GM19043 (cell line): ENCODE data around the gene FGF21.

Source experiments
- ATAC-seq: cut with Tn5 transposase; IDR thresholded peaks from one replicate; pipeline ENCODE4 v1.9.1; 2021; ENCODE audit warnings: low read depth; ENCODE audit not compliant: unreplicated experiment

The FGF21 gene

GRCh38 chr19:48726556-48726955 is 28.8 kb upstream of the FGF21 start:
- no peak for ATAC-seq

DNA sequence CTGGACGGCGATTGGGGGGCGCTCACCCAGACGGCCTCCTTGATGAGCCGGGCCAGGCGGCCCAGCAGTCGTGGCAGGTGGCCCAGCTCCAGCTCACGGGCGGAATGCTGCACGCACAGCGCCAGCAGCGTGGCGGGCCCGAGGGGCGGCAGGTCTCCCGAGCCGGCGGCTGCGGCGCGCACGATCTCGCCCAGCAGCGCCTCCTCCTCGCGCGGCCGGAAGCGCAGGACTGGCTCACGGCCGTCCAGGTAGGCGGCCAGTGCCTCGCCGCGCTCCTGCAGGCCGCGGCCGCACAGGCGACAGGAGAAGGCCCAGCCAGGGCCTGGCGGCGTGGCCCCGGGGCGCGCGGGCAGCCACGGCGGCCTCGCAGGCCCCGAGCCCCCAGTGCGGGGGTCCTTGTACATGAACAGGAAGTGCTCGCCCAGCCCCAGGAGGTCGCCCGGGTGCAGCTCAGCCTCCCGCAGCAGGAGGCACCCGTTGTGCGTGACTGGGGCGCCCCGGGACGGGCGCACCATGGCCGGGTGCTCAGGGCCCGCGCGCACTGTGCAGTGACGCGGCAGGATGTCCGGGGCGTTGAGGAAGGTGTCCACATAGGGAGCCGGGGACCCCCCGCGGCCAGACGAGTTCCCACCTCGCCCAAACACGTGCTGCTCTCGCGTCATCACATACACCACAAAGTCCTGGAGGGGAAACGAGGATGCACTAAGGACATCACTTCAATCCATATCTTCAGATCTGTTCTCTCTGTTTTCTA is 26.2 kb upstream of the FGF21 start:
- ATAC-seq, result no peak

DNA sequence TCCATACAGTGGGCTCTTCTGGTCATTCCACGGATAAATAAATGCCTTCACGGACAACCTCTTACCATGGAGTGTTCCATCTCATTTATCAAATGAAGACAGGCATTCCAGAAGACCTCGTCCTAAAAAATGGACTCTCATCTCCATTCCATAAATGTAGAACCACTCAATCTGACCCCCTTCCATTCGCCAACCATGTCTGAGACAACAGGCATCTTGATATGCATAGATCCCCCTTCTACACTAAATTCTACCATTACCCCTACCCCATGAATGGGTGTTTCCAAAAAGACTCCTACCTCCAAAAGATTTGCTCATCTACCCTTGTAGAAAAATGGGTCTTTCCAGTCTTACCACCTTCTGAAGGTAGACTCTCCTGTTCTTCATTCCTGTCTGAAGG is 23.9 kb upstream of the FGF21 start:
- ATAC-seq, result no peak

DNA sequence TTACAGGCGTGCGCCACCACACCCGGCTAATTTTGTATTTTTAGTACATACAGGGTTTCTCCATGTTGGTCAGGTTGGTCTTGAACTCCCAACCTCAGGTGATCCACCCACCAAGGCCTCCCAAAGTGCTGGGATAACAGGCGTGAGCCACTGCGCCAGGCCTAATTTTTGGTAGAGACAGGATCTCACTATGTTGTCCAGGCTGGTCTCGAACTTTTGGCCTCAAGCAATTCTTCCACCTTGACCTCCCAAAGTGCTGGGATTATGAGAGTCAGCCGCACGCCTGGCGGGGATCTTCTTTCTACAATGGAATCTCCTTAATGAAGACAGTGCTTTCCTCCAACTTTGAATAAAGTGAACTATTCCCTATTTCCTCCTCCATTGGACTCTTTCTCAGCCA is 20.7 kb upstream of the FGF21 start:
- ATAC-seq, result no peak

DNA sequence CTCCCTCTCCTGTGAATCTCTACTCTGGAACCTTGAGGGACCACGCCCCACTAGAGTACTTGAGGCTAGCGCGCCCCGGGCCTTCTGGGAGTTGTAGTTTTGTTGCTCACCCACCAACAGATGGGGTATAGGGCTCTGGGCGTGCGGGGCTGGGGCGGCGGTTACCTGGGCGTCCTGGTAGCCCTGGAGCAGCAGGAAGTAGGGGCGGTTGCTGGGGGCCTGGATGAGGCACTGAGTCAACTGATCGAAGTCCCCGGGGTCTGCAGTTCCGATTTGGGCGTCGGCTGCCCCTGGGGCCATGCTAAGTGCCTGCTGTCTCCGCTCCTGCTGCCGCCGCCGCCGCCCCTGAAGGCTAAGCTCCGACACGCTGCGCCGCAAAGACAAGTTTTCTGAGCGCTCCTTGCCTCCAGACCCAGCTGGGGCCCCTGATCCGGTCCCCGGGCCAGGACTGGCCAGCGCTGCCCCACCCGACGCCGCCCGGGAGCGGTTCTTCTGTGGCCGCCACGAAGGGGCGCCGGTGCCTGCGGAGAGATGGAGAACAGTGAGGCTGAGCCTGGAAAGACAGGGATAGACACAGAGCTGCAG is 20.2 kb upstream of the FGF21 start:
- no peak for ATAC-seq

- no peak for ATAC-seq
Observed at GRCh38 chr19:48737360-48737998, 17.8 kb upstream of the FGF21 start.

GRCh38 chr19:48738557-48739403 is 16.5 kb upstream of the FGF21 start:
- ATAC-seq, result no peak

DNA sequence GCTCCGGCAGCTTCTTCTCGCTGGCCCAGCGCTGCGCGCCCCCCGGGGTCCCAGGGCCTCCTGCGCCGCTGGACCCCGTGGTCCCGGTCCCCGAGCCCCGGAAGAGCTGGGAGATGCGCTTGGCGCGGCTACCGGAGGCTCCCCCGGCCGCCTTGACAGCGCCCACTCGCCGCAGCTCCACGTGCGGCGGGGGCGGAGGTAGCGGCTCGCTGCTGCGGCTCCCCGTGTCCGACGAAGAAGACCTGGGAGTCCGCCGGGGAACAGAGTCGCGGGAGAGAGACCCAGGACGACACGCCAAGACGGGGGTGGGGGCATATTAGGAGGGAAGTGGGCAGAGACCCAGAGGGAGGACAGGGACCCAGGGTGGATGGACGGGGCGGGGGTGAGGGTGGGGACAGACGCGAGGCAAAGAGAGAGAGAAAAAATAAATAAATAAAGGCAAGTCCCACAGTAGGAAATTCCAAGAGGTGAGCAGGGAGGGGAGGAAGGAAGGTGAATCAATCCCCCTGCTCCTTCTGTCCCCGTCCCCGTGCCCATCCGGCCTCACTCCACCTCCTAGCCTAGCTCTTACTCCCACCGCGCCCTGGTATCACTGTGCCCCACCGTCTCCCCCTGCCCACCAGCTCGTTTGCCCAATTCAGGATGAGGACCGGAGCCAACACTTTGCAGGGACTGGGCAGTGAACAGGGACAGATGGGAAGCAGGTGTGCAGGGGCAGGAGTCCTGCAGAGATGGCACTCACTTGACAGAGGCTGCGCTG is 15.7 kb upstream of the FGF21 start:
- no peak for ATAC-seq

GRCh38 chr19:48740164-48740972 is 15.0 kb upstream of the FGF21 start, which contains the start of gene RASIP1:
Gene RASIP1 (minus strand): TSS chr19:48740610. CDS start chr19:48740282, 328 bp downstream.
- no peak for ATAC-seq

GRCh38 chr19:48741129-48741999 is 14.0 kb upstream of the FGF21 start:
- ATAC-seq, result no peak

GRCh38 chr19:48742096-48742495 is 13.2 kb upstream of the FGF21 start:
- ATAC-seq, result no peak

DNA sequence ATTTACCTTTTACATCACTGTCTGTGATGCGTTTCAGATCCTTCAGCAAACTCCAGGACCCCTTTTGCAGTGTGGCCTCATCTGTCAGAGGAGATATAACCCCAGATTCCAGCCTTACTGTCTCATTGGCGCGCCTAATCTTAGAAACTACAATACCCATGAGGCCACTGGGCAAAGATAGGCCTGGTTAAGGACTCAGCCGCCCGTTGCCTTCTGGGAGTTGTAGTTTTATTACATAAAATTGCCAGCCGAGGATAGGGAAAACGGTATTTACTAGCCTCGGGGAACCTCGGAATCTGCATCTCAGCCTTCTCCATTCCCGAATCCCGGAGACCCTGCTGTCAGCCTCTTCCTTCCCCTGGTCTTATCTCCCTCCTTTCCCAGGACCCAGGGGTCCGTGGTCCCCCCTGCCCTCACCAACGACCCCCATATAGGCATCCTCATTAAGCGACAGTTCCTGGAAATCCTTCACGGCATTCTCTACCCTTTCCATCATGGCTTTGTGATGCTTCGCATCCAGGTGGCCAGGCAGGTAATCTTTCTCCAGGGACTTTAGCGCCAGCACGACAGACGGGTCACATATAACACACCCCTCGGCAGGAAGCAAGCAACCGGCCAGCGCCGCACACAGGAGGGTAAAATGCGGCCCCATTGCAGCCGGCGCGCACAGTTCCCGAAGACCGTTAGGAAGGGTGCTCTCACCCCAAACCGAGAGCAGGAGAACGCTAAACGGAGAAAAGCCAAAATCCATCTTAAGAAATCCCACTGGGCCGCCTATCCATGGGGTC is 9.9 kb upstream of the FGF21 start:
- ATAC-seq, result no peak

GRCh38 chr19:48746110-48746509 is 9.2 kb upstream of the FGF21 start:
- ATAC-seq, result no peak

- ATAC-seq, result no peak
Observed at GRCh38 chr19:48746738-48747575, 8.4 kb upstream of the FGF21 start, which contains the start of gene IZUMO1. Gene IZUMO1 (minus strand): TSS chr19:48746909. CDS start chr19:48745859, 1,050 bp downstream.

DNA sequence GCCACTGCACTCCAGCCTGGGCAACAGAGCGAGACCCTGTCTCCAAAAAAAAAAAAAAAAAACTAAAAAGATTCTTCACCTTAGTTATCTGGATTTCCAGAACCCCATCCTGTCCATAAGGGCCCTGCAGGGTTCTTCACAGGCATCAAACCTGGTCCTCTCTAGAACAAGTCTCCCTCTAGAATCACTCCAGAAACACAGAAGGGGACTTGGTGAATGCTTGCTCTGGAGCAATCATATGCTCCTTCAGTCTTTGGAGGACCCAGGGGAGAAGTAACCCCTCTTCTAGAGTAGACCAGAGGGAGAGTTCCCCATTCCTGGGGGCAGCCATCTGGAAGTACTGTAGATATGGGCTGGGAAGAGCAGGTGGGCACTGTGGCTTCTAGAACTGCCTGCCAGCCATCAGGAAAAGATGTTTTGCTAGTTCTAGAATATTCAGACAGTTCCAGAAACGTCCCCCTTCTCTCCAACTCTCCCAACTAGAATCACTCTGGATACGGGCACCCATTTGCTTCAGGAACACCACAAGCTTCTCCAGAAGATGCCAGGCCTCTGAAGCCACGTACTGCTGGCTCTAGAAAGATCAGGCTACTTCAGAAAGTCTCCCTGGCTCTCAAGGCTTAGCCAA is 5.6 kb upstream of the FGF21 start:
- ATAC-seq, result no peak

- no peak for ATAC-seq
Observed at GRCh38 chr19:48750351-48750750, 5.0 kb upstream of the FGF21 start.
